Vagina (tissue), 2 donors: ENCODE data around the gene ARFRP1.

Experiments used
- POLR2A ChIP-seq, 2 donors: fragments of 450-650 bp; IDR thresholded peaks; one replicate each; pipeline ENCODE4 v1.6.1; 2017; ENCODE audit warnings: antibody characterized with exemption in 2 of 2, mild to moderate bottlenecking in 2 of 2, moderate library complexity in 2 of 2
- TF ChIP-seq, protein P1 (sequence below), 3 experiments: fragments of 450-650 bp in 2 of 3; fragments of 200-600 bp in 1 of 3; sonication (generic) in 1 of 3; IDR thresholded peaks; one replicate each; pipeline ENCODE4 v1.5.1; 2017 to 2019; ENCODE audit warnings: antibody characterized with exemption in 3 of 3, mild to moderate bottlenecking in 2 of 3, moderate library complexity in 2 of 3

DNA sequence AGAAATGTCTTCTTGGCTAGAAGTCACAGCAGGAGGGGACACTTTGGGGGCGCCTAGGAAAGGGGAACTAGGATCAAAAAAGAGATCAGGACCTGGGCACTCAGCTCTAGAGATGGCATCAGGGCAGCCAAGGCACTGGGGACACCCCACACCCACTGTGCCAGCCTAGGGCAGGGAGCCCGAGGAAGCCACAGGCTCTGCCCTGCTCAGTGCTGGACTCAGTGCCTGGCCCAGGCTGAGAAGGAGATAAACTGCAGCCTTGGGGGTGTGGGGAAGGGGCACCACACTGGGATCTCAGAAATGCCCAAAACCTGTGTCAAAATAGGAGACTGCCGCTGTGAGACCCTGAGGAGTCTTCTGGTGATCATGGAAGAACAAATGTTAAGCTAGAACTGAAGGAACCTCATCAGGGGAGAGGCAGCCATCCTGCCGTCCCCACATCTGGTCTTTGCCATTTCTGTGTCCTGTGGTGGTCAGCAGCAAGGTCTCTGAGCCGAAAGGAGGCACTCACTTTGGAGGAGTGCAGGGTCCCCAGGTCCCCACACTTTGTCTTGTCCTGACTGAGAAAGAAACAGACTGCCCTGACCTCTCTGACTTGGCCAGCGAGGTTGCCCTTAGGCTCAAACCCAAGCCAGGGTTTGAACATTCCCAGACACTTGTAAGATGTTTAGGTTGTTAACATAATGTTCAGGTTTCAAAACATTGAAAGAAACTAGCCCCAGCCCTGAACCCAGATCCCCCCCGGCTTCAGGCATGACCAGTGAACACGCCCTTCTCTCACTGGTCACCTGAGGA lies 2.3 kb downstream of the ARFRP1 start:
- TF ChIP-seq, protein P1, sequence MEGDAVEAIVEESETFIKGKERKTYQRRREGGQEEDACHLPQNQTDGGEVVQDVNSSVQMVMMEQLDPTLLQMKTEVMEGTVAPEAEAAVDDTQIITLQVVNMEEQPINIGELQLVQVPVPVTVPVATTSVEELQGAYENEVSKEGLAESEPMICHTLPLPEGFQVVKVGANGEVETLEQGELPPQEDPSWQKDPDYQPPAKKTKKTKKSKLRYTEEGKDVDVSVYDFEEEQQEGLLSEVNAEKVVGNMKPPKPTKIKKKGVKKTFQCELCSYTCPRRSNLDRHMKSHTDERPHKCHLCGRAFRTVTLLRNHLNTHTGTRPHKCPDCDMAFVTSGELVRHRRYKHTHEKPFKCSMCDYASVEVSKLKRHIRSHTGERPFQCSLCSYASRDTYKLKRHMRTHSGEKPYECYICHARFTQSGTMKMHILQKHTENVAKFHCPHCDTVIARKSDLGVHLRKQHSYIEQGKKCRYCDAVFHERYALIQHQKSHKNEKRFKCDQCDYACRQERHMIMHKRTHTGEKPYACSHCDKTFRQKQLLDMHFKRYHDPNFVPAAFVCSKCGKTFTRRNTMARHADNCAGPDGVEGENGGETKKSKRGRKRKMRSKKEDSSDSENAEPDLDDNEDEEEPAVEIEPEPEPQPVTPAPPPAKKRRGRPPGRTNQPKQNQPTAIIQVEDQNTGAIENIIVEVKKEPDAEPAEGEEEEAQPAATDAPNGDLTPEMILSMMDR (IDR thresholded peaks at IDR 0.05), result no peak
- no peak for TF ChIP-seq POLR2A (IDR thresholded peaks at IDR 0.05)
